ENCODE measurements around the gene TASL.
"Not testable (repeated sequence)": the region's sequence is repeated elsewhere in the genome, so short reads cannot be mapped to it uniquely, and the experiment has no call there.

TASL gene

DNA sequence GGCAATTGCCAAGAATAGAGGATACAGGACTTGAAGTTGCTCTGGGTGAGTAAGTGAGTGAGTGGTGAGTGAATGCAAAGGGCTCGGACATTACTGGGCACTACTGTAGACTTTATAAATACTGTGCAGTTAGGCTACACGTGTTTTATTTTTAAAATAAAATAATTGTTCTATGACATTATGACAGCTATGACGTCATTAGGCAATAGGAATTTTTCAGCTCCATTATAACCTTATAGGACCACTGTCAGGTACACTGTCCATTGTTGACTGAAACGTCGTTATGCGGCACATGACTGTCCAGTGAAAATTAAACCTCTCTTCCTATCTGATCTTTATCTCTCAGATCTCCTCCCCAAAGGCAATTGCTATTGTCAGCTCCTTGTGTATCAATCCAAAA, 5.1 kb upstream of the TASL start:
- no peak overlapping the region for H3K4me3 ChIP-seq (ENCODE audit: low read depth, low read length)
- no peak for DNase-seq (ENCODE audit: low read depth)

DNA sequence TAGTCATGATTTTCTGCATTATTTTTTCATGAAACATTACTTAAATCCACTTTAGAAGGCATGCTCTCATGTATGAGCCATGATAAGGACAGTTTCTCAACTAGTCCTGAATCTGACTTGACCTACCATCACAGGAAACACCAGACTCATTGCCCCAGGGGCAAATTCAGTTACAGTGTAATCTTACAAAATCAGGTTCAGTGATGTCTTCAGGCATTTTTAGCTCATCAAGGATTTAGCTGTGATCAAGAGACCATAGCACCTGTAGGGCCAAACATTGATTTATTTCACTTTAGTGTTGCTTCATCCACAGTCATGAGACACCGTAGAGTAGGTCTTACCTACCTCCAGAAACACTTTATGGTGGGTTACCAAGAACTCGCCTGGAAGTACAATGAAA, 3.1 kb upstream of the TASL start:
- DNase-seq (ENCODE audit: low read depth): no peak
- H3K4me3 ChIP-seq (ENCODE audit: low read depth, low read length): no peak overlapping the region

DNA sequence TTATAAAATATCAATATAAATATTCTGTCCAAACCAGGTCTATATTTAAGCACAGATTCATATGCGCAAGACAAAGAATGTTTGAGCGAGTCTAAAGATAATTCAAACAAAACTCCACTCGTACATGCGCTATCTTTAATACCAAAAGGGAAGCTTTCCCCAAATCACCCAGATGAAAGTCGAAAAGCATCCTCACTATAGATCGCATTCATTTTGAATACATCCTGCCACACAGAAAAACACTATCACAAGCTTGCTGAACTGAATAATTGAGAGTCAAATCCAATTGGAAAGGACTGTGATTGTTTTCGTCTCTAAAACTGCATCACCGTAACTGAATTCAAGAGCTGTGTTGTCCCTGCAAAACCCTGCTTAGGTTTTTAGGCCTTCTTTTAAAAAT, 685 bp downstream of the TASL start:
- no peak overlapping the region for H3K4me3 ChIP-seq (ENCODE audit: low read depth, low read length)
- DNase-seq (ENCODE audit: low read depth): no peak

DNA sequence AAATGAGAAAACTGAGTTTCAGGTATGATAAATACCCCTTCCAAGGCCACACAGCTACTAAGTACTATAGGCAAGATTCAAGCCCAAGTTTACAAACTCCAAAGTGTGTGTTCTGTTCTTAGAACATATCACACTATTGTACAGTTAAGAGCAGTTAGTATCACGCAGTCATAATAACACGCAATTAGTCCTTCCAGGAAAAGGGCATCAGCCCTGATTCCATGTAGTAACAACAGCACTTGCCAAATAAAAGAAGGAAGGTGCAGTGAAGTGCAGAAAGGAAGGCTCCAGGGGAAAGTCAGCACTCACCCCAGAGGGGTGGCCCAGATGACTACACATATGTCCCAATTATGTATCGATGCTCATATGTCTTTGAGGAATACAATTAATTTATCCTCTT, 4.4 kb downstream of the TASL start:
- no peak overlapping the region for H3K4me3 ChIP-seq (ENCODE audit: low read depth, low read length)
- no peak for DNase-seq (ENCODE audit: low read depth)

DNA sequence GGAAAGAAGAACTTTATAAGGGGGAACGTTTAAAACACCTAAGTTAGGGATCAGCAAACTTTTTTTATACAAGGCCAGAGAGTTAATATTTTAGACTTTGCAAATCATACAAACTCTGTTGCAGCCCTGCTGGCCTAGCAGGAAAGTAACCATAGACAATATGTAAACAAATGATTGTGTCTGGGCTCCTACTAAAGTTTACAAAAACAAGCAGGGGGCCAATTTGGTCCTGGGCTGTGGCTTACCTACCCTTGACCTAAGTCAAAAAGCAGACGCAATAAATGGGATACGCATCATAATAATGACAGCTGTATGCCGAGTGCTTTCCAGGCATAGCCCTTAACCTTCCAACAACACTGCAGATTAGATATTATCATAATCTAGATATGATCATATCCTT, 4.9 kb downstream of the TASL start:
- no peak for DNase-seq (ENCODE audit: low read depth)
- no peak overlapping the region for H3K4me3 ChIP-seq (ENCODE audit: low read depth, low read length)

DNA sequence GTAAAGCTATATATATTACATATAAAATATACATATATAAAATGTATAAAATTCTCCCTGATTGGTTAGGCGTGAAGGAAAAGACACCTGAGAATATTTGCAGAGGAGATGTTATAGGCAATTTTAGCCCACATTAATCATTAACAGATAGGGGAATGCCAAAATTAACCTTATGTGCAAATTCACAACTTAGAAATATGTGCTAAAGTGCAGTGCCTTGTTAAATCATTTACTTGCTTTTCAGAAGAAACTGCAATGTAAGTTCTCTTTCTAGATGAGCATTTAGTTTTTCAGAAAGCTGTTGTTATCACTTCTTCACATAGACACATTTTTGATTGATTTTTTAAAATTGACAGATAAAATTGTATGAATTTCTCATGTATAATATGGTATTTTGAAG, 5.6 kb downstream of the TASL start:
- H3K4me3 ChIP-seq (ENCODE audit: low read depth, low read length): no peak overlapping the region
- no peak for DNase-seq (ENCODE audit: low read depth)

DNA sequence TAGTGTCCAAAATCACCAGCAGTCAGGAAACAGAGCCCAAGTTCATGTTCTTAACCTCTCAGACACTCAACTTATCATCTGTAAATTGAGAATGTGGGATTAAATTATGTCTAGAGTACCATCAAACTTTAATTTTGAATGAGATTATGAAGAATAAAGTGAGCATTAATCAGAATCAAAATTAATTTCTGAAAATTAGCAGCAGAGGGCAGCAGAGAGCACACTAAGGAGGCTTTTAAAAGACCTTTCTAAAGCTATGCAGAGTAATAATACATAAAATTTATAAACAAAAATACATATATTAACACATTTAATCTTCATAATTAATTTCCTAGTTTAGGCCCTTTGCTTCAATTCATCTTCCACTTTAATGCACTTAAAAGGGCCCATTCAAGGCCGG, 7.1 kb downstream of the TASL start:
- H3K4me3 ChIP-seq (ENCODE audit: low read depth, low read length): no peak overlapping the region
- no peak for DNase-seq (ENCODE audit: low read depth)

DNA sequence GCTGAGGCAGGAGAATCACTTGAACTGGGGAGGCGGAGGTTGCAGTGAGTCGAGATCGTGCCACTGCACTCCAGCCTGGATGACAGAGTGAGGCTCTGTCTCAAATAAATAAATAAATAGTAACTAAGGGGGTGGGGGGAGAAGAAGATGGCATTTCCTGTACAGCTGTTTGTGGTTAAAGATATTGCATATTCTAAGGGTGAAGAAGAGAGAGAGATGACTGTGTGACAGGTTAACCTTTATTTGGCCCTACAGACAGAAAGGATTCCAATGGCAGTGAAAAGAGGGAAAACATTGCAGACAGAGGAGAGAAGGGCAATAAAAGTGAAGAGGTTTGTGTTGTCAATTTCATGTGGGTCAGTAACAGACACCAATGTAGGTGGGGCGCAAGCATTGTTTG, 9.4 kb downstream of the TASL start:
- peak; percentile 25 for DNase-seq (ENCODE audit: low read depth)
- no peak overlapping the region for H3K4me3 ChIP-seq (ENCODE audit: low read depth, low read length)

DNA sequence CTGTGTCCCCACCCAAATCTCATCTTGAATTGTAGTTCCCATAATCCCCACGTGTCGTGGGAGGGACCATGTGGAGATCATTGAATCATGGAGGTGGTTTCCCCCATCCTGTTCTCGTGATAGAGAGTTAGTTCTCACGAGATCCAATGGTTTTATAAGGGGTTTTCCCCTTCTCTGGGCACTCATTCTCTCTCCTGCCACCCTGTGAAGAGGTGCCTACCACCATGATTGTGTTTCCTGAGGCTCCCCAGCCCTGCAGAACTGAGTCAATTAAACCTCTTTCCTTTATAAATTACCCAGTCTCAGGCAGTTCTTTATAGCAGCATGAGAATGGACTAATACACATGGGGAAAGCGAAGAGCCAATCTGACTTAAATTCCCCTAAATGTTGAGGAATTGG, 14.5 kb downstream of the TASL start:
- not testable (repeated sequence) for H3K4me3 ChIP-seq (ENCODE audit: low read depth, low read length); DNase-seq (ENCODE audit: low read depth)

DNA sequence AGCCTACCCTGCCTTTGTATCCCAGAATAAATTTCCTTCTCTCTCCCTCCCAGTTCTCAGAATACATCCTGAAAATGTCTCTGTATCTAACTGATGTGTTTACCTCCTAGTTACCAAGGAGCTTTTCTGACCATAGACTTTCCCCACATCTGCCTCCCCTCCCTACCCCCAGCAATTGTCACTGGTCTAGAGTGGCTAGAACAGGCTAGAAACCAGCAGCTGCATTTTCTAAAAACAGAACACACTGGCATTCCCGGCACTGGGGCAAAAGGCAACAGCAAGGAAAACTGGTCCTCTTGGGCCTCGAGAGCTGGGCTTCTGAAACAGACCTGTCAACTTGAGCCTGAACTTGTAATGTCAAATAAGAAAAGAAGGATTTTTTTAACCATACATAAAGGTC, 16.4 kb downstream of the TASL start:
- no peak overlapping the region for H3K4me3 ChIP-seq (ENCODE audit: low read depth, low read length)
- no peak for DNase-seq (ENCODE audit: low read depth)

DNA sequence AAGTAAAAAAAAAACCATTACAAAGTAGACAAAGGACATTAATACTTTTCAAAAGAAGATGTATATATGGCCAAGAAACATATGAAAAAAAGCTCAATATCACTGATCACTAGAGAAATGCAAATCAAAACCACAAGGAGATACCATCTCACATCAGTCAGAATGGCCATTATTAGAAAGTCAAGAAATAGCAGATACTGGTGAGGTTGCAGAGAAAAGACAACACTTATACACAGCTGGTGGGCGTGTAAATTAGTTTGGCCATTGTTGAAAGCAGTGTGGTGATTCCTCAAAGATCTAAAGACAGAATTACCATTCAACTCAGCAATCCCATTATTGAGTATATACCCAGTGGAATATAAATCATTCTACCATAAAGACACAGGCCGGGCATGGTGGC, 39.3 kb downstream of the TASL start:
- no peak for DNase-seq (ENCODE audit: low read depth)

DNA sequence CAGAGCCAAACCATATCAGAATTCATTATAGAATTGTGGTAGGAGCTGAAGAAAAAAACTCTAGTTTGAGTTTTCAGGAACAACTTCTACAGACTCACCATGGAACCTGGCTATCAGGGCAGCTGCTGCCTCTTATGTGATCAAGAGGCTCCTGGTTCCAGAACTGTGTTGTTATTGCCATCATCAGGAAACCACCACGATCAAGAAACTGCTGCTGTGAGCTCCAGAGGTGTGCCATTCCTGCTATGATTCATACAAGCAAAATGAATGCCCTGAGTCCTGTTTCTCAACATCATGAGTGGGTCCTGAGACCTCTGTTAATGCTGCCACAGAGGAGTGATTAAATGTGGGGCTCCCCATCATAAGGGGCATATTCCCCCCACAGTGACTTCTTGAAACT, 43.7 kb downstream of the TASL start:
- H3K4me3 ChIP-seq (ENCODE audit: low read depth, low read length): no peak overlapping the region
- DNase-seq (ENCODE audit: low read depth): no peak

More for the DNA sequence above, 39.3 kb downstream of the TASL start:
- no peak overlapping the region for H3K4me3 ChIP-seq (ENCODE audit: low read depth, low read length)

DNA sequence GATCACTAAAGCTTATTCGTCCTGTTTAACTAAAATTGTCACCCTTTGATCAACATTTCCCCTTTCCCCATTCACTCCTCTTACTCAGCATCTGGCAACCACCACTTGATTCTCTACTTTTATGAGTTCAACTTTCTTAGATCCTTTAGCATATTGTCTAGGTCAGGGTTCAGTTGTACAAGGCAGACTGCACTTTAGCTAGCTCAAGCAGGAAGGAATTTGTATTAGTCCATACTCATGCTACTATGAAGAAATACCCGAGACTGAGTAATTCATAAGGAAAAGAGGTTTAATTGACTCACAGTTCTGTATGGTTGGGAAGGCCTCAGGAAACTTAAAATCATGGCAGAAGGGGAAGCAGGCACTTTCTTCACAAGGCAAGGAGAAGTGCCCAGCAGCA, 44.3 kb downstream of the TASL start:
- H3K4me3 ChIP-seq (ENCODE audit: low read depth, low read length): no peak overlapping the region
- peak; percentile 53 for DNase-seq (ENCODE audit: low read depth)

DNA sequence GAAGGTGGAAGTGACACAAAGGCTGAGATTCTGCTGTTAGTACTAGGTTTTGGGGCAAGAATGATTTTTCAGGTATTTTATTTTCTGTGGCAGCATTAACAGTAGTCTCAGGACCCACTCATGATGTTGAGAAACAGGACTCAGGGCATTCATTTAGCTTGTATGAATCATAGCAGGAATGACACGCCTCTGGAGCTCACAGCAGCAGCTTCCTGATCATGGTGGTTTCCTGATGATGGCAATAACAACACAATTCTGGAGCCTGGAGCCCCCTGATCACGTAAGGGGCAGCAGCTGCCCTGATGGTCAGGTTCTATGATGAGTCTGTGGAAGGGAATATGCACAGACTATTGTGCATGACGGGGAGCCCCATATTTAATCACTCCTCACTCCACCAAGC, 47.0 kb downstream of the TASL start:
- no peak overlapping the region for H3K4me3 ChIP-seq (ENCODE audit: low read depth, low read length)
- DNase-seq (ENCODE audit: low read depth): no peak

DNA sequence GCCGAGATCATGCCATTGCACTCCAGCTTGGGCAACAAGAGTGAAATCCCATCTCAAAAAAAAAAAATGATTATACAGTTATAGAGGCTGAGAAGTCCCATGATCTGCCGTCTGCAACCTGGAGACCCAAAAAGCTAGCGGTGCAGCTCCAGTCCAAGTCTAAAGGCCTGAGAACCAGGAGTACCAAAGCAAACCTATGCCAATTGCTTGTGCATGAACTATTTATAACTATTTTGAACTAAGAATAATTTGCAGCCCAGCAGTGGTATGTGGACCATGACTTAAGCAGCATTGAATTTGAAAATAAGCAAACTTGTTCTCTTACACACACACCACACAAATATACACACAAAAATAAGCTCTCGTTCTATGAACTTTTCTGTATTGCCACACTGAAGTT, 51.8 kb downstream of the TASL start:
- no peak for DNase-seq (ENCODE audit: low read depth)
- no peak overlapping the region for H3K4me3 ChIP-seq (ENCODE audit: low read depth, low read length)

DNA sequence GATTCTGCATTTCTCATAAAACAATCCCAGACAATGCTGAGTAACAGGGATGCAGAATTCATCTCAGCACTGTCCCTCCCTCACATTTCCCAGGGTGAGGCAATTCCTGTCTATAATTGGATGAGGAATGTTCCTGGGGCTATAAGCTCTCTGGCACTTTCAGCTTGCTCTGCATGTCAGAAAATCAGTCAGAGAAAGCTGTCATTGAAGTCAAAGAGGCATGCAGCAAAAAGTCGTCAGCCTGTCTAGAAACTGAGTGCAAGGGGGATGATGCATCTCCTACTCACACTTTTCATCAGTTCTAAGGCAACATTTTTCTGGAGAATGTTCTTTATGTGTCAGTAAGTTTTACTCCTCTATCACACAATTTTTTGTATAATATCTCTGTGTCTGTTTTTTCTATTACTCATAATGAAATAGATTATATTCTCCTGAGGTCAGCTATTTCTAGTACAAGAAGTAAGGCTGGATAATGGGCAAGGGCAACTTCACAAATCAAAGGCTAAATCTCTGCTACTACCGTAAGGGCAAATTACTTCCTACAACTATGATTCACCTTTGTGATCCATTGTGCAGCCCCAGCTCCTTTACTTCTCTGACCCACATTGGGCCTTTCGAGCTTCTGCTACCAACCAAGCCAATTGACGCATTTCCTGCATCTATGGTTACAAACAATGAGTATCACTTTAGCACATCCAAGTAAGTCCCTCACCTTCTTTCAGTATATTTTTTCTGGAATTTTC, 56.0 kb downstream of the TASL start:
- H3K4me3 ChIP-seq (ENCODE audit: low read depth, low read length): no peak overlapping the region
- peak; percentile 64 for DNase-seq (ENCODE audit: low read depth)

DNA sequence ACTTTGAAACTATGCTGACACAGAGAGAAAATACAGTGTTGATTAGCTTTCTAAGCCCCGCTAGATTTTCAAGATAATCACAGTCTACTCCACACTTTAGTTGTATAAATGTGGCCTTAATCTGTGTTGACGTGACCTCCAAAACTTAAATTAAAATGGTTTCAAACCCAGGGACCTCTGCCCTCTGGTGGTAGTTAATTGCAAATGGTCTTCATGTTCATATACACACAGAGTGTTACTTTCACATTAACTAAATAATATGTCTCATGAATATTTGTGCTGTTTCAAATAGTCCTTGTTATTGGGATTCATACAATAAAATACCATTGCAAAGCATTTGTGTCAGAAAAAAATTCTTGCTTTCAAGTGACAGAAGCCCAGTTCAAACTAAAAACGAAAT, 64.3 kb downstream of the TASL start:
- DNase-seq (ENCODE audit: low read depth): no peak
- no peak overlapping the region for H3K4me3 ChIP-seq (ENCODE audit: low read depth, low read length)
